HG03045 (cell line): ENCODE data around the gene JAG1.
"Not testable (repeated sequence)": the region's sequence is repeated elsewhere in the genome, so short reads cannot be mapped to it uniquely, and the experiment has no call there.

ENCODE experiments used
- ATAC-seq: cut with Tn5 transposase; IDR thresholded peaks from one replicate; pipeline ENCODE4 v1.9.1; 2021; ENCODE audit warnings: mild to moderate bottlenecking, moderate library complexity; ENCODE audit not compliant: unreplicated experiment

Gene JAG1

DNA sequence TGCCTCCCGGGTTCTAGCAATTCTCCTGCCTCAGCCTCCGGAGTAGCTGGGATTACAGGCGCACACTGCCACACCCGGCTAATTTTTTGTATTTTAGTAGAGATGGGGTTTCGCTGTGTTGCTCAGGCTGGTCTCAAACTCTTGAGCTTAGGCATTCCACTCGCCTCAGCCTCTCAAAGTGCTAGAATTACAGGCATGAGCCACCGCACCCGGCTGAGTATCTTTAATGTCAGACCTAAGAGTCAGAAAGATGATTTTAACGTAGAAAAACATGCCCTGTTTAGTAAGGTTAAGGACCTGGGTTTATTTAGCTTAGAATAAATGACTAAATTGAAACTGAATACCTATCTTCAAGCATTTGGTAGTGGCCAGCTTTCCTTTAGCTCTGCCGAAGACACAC lies 83.4 kb downstream of the JAG1 start:
- ATAC-seq: not testable (repeated sequence)
